HCT116 (cell line): Measurements from ENCODE around the gene MOGAT3.

ENCODE experiments used
- CTCF ChIP-seq, 3 experiments: fragments of 200-600 bp in 1 of 3; sonication (generic) in 1 of 3; IDR thresholded peaks in 2 of 3; conservative IDR thresholded peaks in 1 of 3; 2 replicates each; pipeline ENCODE4 v1.5.1; 2012 to 2017; ENCODE audit warnings: low read depth in 2 of 3, low read length in 2 of 3, antibody characterized with exemption in 1 of 3, borderline replicate concordance in 1 of 3, control low read depth in 1 of 3, mild to moderate bottlenecking in 1 of 3, mixed read lengths in 1 of 3, mixed run types in 1 of 3, moderate library complexity in 1 of 3; ENCODE audit not compliant: insufficient read depth in 1 of 3
- EZH2 ChIP-seq: fragments of 200-600 bp; sonication (generic); IDR thresholded peaks from 2 replicates; pipeline ENCODE4 v1.6.1; 2017; ENCODE audit warnings: antibody characterized with exemption, mixed run types
- EZH2phosphoT487 ChIP-seq: fragments of 200-600 bp; IDR thresholded peaks from 2 replicates; pipeline ENCODE4 v1.6.1; 2018; ENCODE audit warnings: antibody characterized with exemption, borderline replicate concordance
- FOSL1 ChIP-seq: IDR thresholded peaks from 2 replicates; pipeline ENCODE4 v1.6.1; 2012; ENCODE audit warnings: low read depth
- JUND ChIP-seq: IDR thresholded peaks from 2 replicates; pipeline ENCODE4 v1.6.1; 2012
- POLR2A ChIP-seq: IDR thresholded peaks from 2 replicates; pipeline ENCODE4 v1.7.0; 2011; ENCODE audit warnings: borderline replicate concordance; ENCODE audit not compliant: insufficient read depth, insufficient read length; ENCODE audit errors: extremely low read depth
- POLR2AphosphoS5 ChIP-seq: IDR thresholded peaks from 2 replicates; pipeline ENCODE4 v1.6.1; 2011; ENCODE audit warnings: mild to moderate bottlenecking, low read depth, low read length, moderate library complexity
- YY1 ChIP-seq: IDR thresholded peaks from 2 replicates; pipeline ENCODE4 v1.6.1; 2011; ENCODE audit warnings: low read length, low read depth, moderate library complexity, mild to moderate bottlenecking; ENCODE audit not compliant: insufficient replicate concordance; ENCODE audit errors: extremely low read depth
- ZNF274 ChIP-seq: fragments of 200-500 bp; sonication (Bioruptor generic); IDR thresholded peaks from 2 replicates; pipeline ENCODE4 v1.6.1; 2014; ENCODE audit warnings: mild to moderate bottlenecking, low read depth, low read length, inconsistent platforms
- TF ChIP-seq, protein P1 (sequence below): IDR thresholded peaks from 2 replicates; pipeline ENCODE4 v1.6.1; 2011; ENCODE audit warnings: mild to moderate bottlenecking, low read length, moderate library complexity; ENCODE audit not compliant: insufficient replicate concordance; ENCODE audit errors: extremely low read depth

- 0 out of 2 replicates have a peak, but pooled peaks have one; percentile 5 for TF ChIP-seq POLR2AphosphoS5
- TF ChIP-seq CTCF (IDR thresholded peaks at IDR 0.05 in 2 of 3, conservative IDR thresholded peaks at IDR 0.05 in 1 of 3; ENCODE audit: borderline replicate concordance in 1 of 3, insufficient read depth in 1 of 3, low read depth in 2 of 3, low read length in 2 of 3) = no peak
- no peak for TF ChIP-seq POLR2A
- TF ChIP-seq EZH2 = no peak
- TF ChIP-seq EZH2phosphoT487 = no peak
- TF ChIP-seq ZNF274 = no peak
- no peak for TF ChIP-seq YY1
- TF ChIP-seq JUND = no peak
- TF ChIP-seq FOSL1 = no peak
- TF ChIP-seq, protein P1, sequence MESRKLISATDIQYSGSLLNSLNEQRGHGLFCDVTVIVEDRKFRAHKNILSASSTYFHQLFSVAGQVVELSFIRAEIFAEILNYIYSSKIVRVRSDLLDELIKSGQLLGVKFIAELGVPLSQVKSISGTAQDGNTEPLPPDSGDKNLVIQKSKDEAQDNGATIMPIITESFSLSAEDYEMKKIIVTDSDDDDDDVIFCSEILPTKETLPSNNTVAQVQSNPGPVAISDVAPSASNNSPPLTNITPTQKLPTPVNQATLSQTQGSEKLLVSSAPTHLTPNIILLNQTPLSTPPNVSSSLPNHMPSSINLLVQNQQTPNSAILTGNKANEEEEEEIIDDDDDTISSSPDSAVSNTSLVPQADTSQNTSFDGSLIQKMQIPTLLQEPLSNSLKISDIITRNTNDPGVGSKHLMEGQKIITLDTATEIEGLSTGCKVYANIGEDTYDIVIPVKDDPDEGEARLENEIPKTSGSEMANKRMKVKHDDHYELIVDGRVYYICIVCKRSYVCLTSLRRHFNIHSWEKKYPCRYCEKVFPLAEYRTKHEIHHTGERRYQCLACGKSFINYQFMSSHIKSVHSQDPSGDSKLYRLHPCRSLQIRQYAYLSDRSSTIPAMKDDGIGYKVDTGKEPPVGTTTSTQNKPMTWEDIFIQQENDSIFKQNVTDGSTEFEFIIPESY = no peak
These were observed 46.1 kb downstream of the MOGAT3 start for GRCh38 chr7:101154693-101155102.
